Nephron (organoid): Measurements from ENCODE around the gene LRRC61.
A peak's percentile ranks its signal among the peaks of the same experiment; 100 is the strongest.

ENCODE experiments used
- H3K27ac Mint-ChIP-seq, 3 experiments: 2 replicates each; pipeline ENCODE4 v1.8.0; 2020; ENCODE audit warnings: mixed read lengths in 3 of 3, mild to moderate bottlenecking in 2 of 3, moderate library complexity in 1 of 3
- H3K27me3 Mint-ChIP-seq: 2 replicates; pipeline ENCODE4 v1.8.0; 2021; ENCODE audit warnings: low read depth, mild to moderate bottlenecking, moderate library complexity, mixed read lengths
- H3K36me3 Mint-ChIP-seq: 2 replicates; pipeline ENCODE4 v1.8.0; 2020; ENCODE audit warnings: low read depth, mixed read lengths
- H3K4me1 Mint-ChIP-seq: 2 replicates; pipeline ENCODE4 v1.8.0; 2020; ENCODE audit warnings: mixed read lengths
- H3K4me3 Mint-ChIP-seq, 3 experiments: 2 replicates each; pipeline ENCODE4 v1.8.0; 2020; ENCODE audit warnings: mild to moderate bottlenecking in 3 of 3, mixed read lengths in 3 of 3, moderate library complexity in 2 of 3
- H3K9me3 Mint-ChIP-seq: 2 replicates; pipeline ENCODE4 v1.8.0; 2020; ENCODE audit warnings: mixed read lengths
- TF ChIP-seq, protein P1 (sequence below), 3 experiments: fragments of 200-600 bp; sonication (generic); IDR thresholded peaks; one replicate each; pipeline ENCODE4 v1.5.0; 2021; ENCODE audit warnings: antibody characterized with exemption in 3 of 3; ENCODE audit not compliant: unreplicated experiment in 3 of 3

LRRC61 gene

DNA sequence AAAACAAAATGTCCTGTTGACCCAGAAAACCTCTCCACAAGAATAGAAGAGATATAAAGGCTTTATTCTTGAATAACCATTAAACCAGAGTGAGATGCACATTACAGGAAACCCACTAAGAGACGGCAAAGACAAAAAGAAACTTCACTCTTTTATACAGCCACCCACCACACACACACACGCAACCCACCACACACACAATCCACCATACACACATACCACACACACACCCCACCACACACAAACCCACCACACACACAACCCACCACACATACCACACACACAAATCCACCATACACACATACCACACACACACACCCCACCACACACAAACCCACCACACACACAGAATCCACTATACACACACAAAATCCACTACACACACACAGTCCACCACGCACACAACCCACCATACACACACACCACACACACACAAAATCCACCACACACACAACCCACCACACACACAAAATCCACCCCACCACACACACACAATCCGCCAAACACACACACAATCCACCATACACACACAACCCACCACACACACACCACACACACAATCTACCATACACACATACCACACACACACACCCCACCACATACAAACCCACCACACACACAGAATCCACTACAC is 36.0 kb downstream of the LRRC61 start:
- peaks cover 42% of the 10 kb centered on the region for H3K4me1 Mint-ChIP-seq
- peak overlapping the region; percentile 37 to 57 (median 52) for H3K27ac Mint-ChIP-seq
- no peaks in the 10 kb centered on the region for H3K36me3 Mint-ChIP-seq
- TF ChIP-seq, protein P1, sequence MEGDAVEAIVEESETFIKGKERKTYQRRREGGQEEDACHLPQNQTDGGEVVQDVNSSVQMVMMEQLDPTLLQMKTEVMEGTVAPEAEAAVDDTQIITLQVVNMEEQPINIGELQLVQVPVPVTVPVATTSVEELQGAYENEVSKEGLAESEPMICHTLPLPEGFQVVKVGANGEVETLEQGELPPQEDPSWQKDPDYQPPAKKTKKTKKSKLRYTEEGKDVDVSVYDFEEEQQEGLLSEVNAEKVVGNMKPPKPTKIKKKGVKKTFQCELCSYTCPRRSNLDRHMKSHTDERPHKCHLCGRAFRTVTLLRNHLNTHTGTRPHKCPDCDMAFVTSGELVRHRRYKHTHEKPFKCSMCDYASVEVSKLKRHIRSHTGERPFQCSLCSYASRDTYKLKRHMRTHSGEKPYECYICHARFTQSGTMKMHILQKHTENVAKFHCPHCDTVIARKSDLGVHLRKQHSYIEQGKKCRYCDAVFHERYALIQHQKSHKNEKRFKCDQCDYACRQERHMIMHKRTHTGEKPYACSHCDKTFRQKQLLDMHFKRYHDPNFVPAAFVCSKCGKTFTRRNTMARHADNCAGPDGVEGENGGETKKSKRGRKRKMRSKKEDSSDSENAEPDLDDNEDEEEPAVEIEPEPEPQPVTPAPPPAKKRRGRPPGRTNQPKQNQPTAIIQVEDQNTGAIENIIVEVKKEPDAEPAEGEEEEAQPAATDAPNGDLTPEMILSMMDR (IDR thresholded peaks at IDR 0.05; ENCODE audit: unreplicated experiment in 3 of 3), result no peak
- peak overlapping the region in 1 of 3 experiments; percentile 13 for H3K4me3 Mint-ChIP-seq
- H3K27me3 Mint-ChIP-seq, result no peaks in the 10 kb centered on the region
- H3K9me3 Mint-ChIP-seq, result no peaks in the 10 kb centered on the region

DNA sequence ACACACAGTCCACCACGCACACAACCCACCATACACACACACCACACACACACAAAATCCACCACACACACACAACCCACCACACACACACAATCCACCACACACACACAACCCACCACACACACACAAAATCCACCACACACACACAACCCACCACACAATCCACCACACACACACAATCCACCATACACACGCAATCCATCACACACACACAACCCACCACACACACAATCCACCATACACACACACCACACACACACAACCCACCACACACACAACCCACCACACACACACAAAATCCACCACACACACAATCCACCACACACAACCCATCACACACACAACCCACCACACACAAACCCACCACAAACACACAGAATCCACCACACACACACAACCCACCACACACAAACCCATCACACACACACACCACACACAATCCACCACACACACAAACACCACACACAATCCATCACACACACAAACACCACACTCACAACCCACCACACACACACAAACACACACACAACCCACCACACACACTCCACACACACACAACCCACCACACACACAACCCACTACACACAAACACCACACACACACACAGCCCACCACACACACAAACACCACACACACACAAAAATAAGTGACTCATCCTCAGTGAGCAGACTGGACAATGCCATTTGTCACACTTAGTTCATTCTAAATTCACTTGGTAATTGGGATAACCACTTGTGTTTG is 36.6 kb downstream of the LRRC61 start:
- no peaks in the 10 kb centered on the region for H3K9me3 Mint-ChIP-seq
- H3K4me1 Mint-ChIP-seq, result peaks cover 45% of the 10 kb centered on the region
- H3K36me3 Mint-ChIP-seq, result no peaks in the 10 kb centered on the region
- H3K4me3 Mint-ChIP-seq, result peak overlapping the region in 1 of 3 experiments; percentile 9
- no peaks in the 10 kb centered on the region for H3K27me3 Mint-ChIP-seq
- TF ChIP-seq, protein P1 (IDR thresholded peaks at IDR 0.05; ENCODE audit: unreplicated experiment in 3 of 3), result no peak
- H3K27ac Mint-ChIP-seq, result peak overlapping the region; percentile 7 to 57 (median 52)

DNA sequence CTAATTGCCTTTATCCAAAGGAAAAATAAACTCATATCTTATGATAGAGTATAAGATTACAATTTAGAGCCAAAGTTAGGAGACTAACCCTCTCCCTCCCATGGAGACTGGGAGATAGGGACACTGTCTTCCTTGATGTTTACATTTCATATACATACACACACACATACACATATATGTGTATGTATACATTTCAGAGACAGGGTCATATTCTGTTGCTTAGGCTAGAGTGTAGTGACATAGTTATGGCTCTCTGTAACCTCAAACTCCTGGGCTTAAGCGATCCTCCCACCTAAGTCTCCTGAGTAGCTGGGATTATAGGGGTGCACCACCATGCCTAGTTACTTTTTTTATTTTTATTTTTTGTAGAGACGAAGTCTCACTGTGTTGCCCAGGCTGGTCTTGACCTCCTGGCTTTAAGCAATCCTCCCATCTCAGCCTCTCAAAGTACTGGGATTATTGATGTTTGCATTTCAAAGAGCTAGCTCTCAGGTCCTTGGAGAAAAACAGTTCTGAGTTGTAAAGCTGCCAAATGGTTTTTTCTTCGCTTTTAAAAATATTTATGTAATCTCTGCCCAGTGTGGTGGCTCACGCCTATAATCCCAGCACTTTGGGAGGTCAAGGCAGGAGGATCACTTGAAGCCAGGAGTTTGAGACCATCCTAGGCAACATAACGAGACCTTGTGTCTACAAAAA is 37.4 kb downstream of the LRRC61 start:
- TF ChIP-seq, protein P1 (IDR thresholded peaks at IDR 0.05; ENCODE audit: unreplicated experiment in 3 of 3), result no peak
- no peak overlapping the region for H3K4me3 Mint-ChIP-seq
- H3K9me3 Mint-ChIP-seq, result no peaks in the 10 kb centered on the region
- no peaks in the 10 kb centered on the region for H3K36me3 Mint-ChIP-seq
- peak overlapping the region; percentile 7 to 57 (median 20) for H3K27ac Mint-ChIP-seq
- H3K4me1 Mint-ChIP-seq, result peaks cover 45% of the 10 kb centered on the region
- H3K27me3 Mint-ChIP-seq, result no peaks in the 10 kb centered on the region

DNA sequence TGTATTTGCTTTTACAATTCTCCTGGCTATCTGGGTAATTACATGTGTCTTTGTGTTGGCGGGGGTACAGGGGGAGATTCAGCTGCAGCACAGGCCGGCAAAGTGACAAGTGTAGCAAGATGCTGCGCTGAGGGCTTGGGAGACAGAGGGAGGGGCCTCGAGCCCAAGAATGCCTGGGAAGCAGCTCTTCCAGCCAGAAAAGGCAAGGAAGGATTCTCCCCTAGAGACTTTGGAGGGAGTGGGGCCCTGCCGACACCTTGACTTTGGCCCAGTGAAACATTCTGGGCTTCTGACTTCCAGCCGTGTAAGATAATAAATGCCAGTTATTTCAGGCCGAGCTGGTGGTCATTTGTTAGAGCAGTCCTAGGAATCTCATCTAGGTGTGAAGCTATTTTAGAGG is 38.2 kb downstream of the LRRC61 start:
- Mint-ChIP-seq H3K36me3 (no peaks in the 10 kb centered on the region), H3K9me3 (no peaks in the 10 kb centered on the region), H3K4me3 (peak overlapping the region; percentile 2 to 45 (median 4)), H3K27me3 (no peaks in the 10 kb centered on the region), H3K27ac (peak overlapping the region; percentile 64 to 80 (median 77)), H3K4me1 (peaks cover 52% of the 10 kb centered on the region)
- TF ChIP-seq, protein P1 (IDR thresholded peaks at IDR 0.05; ENCODE audit: unreplicated experiment in 3 of 3), result no peak

DNA sequence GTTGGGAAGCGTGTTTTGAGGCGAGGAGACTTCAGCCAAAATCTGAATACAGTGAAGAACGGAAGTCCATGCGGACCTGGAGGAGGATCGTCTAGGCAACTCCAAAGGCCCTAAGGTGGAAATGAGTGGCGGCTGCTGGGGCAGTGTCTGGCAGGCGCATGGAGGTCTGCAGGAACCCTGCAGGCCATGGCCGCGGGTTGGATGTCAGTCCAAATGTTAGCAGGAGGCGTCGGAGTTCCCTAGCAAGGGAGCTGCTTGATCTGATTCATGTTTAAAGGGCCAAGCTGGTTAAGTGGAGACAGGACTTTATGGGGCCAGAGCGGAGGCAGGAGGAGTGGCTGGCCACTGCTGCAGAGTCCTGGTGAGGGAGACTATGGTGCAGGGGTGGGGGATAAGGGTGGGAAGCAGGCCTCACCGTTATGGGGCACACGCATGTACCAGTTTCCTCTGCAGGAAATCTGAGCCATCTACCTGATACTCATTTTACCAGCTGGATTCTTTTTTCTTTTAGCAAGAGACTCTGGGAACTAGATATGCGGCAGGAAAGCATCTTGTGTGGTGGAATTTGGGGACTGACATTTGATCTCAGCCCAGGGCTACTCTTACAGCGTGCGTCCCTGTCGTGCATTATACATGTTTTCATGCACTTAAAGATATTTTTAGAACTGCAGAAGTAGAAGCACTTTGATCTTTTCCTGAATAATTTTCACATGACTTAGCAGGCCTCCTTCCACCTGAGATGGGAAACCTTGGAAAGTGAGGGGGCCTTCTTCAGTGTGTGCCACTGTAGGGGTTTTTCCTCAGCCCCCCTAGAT is 38.9 kb downstream of the LRRC61 start:
- Mint-ChIP-seq H3K36me3 (no peaks in the 10 kb centered on the region), H3K9me3 (no peaks in the 10 kb centered on the region), H3K27me3 (no peaks in the 10 kb centered on the region), H3K27ac (peak overlapping the region; percentile 64 to 80 (median 77)), H3K4me3 (peak overlapping the region; percentile 2 to 45 (median 4)), H3K4me1 (peaks cover 52% of the 10 kb centered on the region)
- TF ChIP-seq, protein P1 (IDR thresholded peaks at IDR 0.05; ENCODE audit: unreplicated experiment in 3 of 3), result no peak
